DND-41 (cell line): Measurements from ENCODE around the gene TOGARAM1.

Experiments used
- CTCF ChIP-seq: IDR thresholded peaks from 2 replicates; pipeline ENCODE4 v1.5.1; 2012; ENCODE audit warnings: borderline replicate concordance, low read length, moderate library complexity, mild to moderate bottlenecking; ENCODE audit not compliant: poor library complexity, severe bottlenecking; ENCODE audit errors: extremely low read depth
- EZH2 ChIP-seq: IDR thresholded peaks from 3 replicates; pipeline ENCODE4 v1.6.1; 2012; ENCODE audit warnings: borderline replicate concordance, low read depth, mild to moderate bottlenecking, moderate library complexity, low read length, inconsistent platforms; ENCODE audit not compliant: severe bottlenecking

DNA sequence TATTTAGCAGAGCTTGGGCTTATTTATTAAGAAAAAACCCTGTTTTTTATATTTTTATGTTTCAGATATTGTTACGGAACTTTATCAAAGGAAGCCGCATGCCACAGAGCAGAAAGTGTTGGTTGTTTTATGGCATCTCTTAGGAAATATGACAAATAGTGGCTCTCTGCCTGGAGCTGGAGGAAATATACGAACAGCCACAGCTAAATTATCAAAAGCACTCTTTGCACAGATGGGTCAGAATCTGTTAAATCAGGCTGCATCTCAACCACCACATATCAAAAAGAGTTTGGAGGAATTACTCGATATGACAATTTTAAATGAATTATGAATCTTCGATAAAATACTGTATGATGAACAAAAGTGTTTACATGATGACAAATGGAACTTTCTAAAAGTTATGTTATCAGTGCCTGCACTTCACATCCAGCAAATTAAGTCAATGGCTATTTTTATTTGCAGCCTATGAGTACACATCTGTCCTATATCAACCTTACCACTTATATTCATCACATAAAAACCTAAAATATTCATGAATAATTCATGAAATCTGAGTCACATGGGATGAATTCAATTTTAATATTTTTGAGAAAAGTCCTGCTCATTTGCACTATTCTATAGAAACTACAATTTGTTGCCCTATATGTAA is 111.4 kb downstream of the TOGARAM1 start:
- no peak for TF ChIP-seq CTCF
- TF ChIP-seq EZH2: no peak
